ENCODE results near the gene MCU.

GRCh38 chr10:72913287-72913686, 221.3 kb downstream of the MCU start:
- TF ChIP-seq CTCF (IDR thresholded peaks at IDR 0.05), result no peak
- no peak for TF ChIP-seq POLR2A (IDR thresholded peaks at IDR 0.05)
